ENCODE data around the gene STAG2.
A peak's percentile ranks its signal among the peaks of the same experiment; 100 is the strongest.

The STAG2 gene

GRCh38 chrX:123959281-123960063 lies 2.0 kb upstream of the STAG2 start:
- Histone ChIP-seq H3K27ac (ENCODE audit: low read length) (peak overlapping the region; percentile 92), H3K36me3 (ENCODE audit: control insufficient read depth in 2 of 2, insufficient read depth in 2 of 2, low read length in 2 of 2) (no peaks in the 10 kb centered on the region), H3K9me3 (ENCODE audit: control insufficient read depth in 2 of 2, low read length in 2 of 2) (no peaks in the 10 kb centered on the region), H3K9ac (ENCODE audit: low read length in 2 of 2) (peak overlapping the region; percentile 75 to 83), H3K4me3 (ENCODE audit: low read length in 2 of 2) (peak overlapping the region; percentile 61 to 78), H3K27me3 (ENCODE audit: control insufficient read depth in 1 of 2, insufficient read depth in 2 of 2, low read length in 2 of 2) (no peaks in the 10 kb centered on the region), H3K4me1 (ENCODE audit: control insufficient read depth, insufficient read depth, low read length) (no peaks in the 10 kb centered on the region)

- Histone ChIP-seq H3K4me1 (ENCODE audit: control insufficient read depth, insufficient read depth, low read length) (no peaks in the 10 kb centered on the region), H3K4me3 (ENCODE audit: low read length in 2 of 2) (peak overlapping the region; percentile 77 to 81), H3K27me3 (ENCODE audit: control insufficient read depth in 1 of 2, insufficient read depth in 2 of 2, low read length in 2 of 2) (no peaks in the 10 kb centered on the region), H3K36me3 (ENCODE audit: control insufficient read depth in 2 of 2, insufficient read depth in 2 of 2, low read length in 2 of 2) (no peaks in the 10 kb centered on the region), H3K27ac (ENCODE audit: low read length) (peak overlapping the region; percentile 96), H3K9me3 (ENCODE audit: control insufficient read depth in 2 of 2, low read length in 2 of 2) (no peaks in the 10 kb centered on the region), H3K9ac (ENCODE audit: low read length in 2 of 2) (peak overlapping the region; percentile 95 to 98)
These were observed 594 bp upstream of the STAG2 start for GRCh38 chrX:123960956-123961267.

GRCh38 chrX:123962006-123962467 lies 531 bp downstream of the STAG2 start:
- Histone ChIP-seq H3K4me1 (ENCODE audit: control insufficient read depth, insufficient read depth, low read length) (no peaks in the 10 kb centered on the region), H3K27ac (ENCODE audit: low read length) (peak overlapping the region; percentile 96), H3K36me3 (ENCODE audit: control insufficient read depth in 2 of 2, insufficient read depth in 2 of 2, low read length in 2 of 2) (no peaks in the 10 kb centered on the region), H3K27me3 (ENCODE audit: control insufficient read depth in 1 of 2, insufficient read depth in 2 of 2, low read length in 2 of 2) (no peaks in the 10 kb centered on the region), H3K9ac (ENCODE audit: low read length in 2 of 2) (peak overlapping the region; percentile 86 to 98), H3K4me3 (ENCODE audit: low read length in 2 of 2) (peak overlapping the region; percentile 77 to 81), H3K9me3 (ENCODE audit: control insufficient read depth in 2 of 2, low read length in 2 of 2) (no peaks in the 10 kb centered on the region)

- H3K36me3 ChIP-seq (ENCODE audit: control insufficient read depth in 2 of 2, insufficient read depth in 2 of 2, low read length in 2 of 2), result no peaks in the 10 kb centered on the region
- no peaks in the 10 kb centered on the region for H3K9me3 ChIP-seq (ENCODE audit: control insufficient read depth in 2 of 2, low read length in 2 of 2)
- peak overlapping the region; percentile 86 to 98 for H3K9ac ChIP-seq (ENCODE audit: low read length in 2 of 2)
- peak overlapping the region; percentile 96 for H3K27ac ChIP-seq (ENCODE audit: low read length)
- peak overlapping the region; percentile 77 to 81 for H3K4me3 ChIP-seq (ENCODE audit: low read length in 2 of 2)
- no peaks in the 10 kb centered on the region for H3K27me3 ChIP-seq (ENCODE audit: control insufficient read depth in 1 of 2, insufficient read depth in 2 of 2, low read length in 2 of 2)
- no peaks in the 10 kb centered on the region for H3K4me1 ChIP-seq (ENCODE audit: control insufficient read depth, insufficient read depth, low read length)
These were observed 1.4 kb downstream of the STAG2 start for GRCh38 chrX:123962794-123963373.

DNA sequence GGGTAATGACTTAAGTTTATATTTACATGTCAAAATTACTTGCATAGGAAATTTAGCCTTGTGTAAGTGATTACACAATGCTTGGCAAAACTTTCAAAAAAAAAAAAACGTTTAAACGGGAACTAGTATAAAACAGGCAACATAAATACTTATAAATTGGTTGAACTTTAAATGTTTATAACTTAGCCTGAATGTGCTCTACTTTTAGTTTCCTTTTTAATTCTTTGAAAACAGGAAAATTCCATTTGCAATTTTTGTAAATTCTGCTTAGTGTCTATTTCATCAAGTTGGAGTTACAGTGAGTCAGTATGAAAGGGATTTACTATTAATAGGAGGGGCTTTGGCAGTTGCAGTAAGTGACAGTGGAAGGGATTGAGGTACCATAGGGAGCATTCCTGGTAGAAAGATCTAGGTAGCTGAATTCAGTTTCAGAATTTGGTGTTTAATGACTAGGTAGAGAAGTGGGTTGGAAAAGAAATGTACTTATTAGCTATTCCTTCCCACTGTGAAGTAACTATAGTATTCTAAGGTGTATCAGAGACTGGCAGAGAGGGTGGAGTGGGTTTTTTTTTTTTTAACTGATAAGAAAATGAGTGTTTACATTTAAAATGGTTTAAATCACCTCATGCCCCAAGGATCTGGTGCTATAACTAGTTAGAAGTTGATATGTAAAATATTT lies 2.8 kb downstream of the STAG2 start:
- H3K9ac ChIP-seq (ENCODE audit: low read length in 2 of 2), result peak overlapping the region in 1 of 2 donors; percentile 22

GRCh38 chrX:123965712-123966111 lies 4.2 kb downstream of the STAG2 start:
- no peaks in the 10 kb centered on the region for H3K9me3 ChIP-seq (ENCODE audit: control insufficient read depth in 2 of 2, low read length in 2 of 2)
- H3K4me3 ChIP-seq (ENCODE audit: low read length in 2 of 2), result no peak overlapping the region
- H3K9ac ChIP-seq (ENCODE audit: low read length in 2 of 2), result no peak overlapping the region
- no peak overlapping the region for H3K27ac ChIP-seq (ENCODE audit: low read length)
- H3K36me3 ChIP-seq (ENCODE audit: control insufficient read depth in 2 of 2, insufficient read depth in 2 of 2, low read length in 2 of 2), result no peaks in the 10 kb centered on the region
- no peaks in the 10 kb centered on the region for H3K4me1 ChIP-seq (ENCODE audit: control insufficient read depth, insufficient read depth, low read length)
- H3K27me3 ChIP-seq (ENCODE audit: control insufficient read depth in 1 of 2, insufficient read depth in 2 of 2, low read length in 2 of 2), result no peaks in the 10 kb centered on the region

More for the DNA sequence above, 2.8 kb downstream of the STAG2 start:
- Histone ChIP-seq H3K4me1 (ENCODE audit: control insufficient read depth, insufficient read depth, low read length) (no peaks in the 10 kb centered on the region), H3K9me3 (ENCODE audit: control insufficient read depth in 2 of 2, low read length in 2 of 2) (no peaks in the 10 kb centered on the region), H3K27me3 (ENCODE audit: control insufficient read depth in 1 of 2, insufficient read depth in 2 of 2, low read length in 2 of 2) (no peaks in the 10 kb centered on the region), H3K36me3 (ENCODE audit: control insufficient read depth in 2 of 2, insufficient read depth in 2 of 2, low read length in 2 of 2) (no peaks in the 10 kb centered on the region), H3K4me3 (ENCODE audit: low read length in 2 of 2) (peak overlapping the region; percentile 73 to 81), H3K27ac (ENCODE audit: low read length) (peak overlapping the region; percentile 55)

DNA sequence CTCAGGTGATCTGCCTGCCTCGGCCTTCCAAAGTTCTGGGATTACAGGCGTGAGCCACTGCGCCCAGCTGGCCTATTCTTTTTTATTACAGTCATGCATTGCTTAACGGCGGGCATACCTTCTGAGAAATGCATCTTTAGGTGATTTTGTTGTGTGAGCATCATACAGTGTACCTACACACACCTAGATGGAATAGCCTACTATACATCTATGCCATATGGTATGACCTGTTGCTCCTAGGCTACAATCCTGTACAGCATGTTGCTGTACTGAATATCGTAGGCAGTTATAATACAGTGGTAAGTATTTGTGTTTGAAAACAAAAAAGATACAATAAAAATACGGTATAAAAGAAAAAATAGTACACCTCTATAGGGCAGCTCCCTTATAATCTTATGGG lies 6.0 kb downstream of the STAG2 start:
- Histone ChIP-seq H3K4me1 (ENCODE audit: control insufficient read depth, insufficient read depth, low read length) (no peaks in the 10 kb centered on the region), H3K9ac (ENCODE audit: low read length in 2 of 2) (no peak overlapping the region), H3K27ac (ENCODE audit: low read length) (no peak overlapping the region), H3K27me3 (ENCODE audit: control insufficient read depth in 1 of 2, insufficient read depth in 2 of 2, low read length in 2 of 2) (no peaks in the 10 kb centered on the region), H3K36me3 (ENCODE audit: control insufficient read depth in 2 of 2, insufficient read depth in 2 of 2, low read length in 2 of 2) (no peaks in the 10 kb centered on the region), H3K9me3 (ENCODE audit: control insufficient read depth in 2 of 2, low read length in 2 of 2) (no peaks in the 10 kb centered on the region), H3K4me3 (ENCODE audit: low read length in 2 of 2) (no peak overlapping the region)

DNA sequence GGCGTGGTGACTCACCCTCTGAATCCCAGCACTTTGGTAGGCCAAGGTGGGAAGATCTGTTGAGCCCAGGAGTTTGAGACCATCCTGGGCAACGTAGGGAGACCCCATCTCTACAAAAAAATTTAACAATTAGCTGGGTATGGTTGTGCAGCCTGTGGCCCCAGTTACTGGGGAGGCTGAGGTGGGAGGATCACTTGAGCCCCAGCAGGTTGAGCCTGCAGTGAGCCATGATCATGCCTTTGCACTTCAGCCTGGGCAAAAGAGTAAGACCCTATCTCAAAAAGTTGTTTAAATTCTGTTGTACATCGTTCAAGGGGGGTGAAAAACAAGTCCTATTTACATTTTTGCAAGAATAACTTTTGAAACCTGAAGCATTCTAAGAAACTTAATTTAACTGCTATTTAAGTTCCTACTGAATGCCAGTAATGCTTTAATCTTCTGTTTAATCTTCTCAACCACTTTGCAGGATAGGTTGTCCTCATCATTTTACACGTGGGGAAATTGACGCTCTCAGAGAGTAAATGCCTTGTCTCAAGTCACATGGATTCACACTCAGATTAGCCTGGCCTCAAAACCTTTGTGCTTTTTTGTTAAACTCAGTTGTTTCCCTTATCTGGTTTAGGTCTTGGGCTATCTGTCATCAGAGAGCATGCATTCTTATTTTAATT lies 7.0 kb downstream of the STAG2 start:
- Histone ChIP-seq H3K4me1 (ENCODE audit: control insufficient read depth, insufficient read depth, low read length) (no peaks in the 10 kb centered on the region), H3K9ac (ENCODE audit: low read length in 2 of 2) (no peak overlapping the region), H3K27me3 (ENCODE audit: control insufficient read depth in 1 of 2, insufficient read depth in 2 of 2, low read length in 2 of 2) (no peaks in the 10 kb centered on the region), H3K27ac (ENCODE audit: low read length) (no peak overlapping the region), H3K4me3 (ENCODE audit: low read length in 2 of 2) (no peak overlapping the region), H3K9me3 (ENCODE audit: control insufficient read depth in 2 of 2, low read length in 2 of 2) (no peaks in the 10 kb centered on the region), H3K36me3 (ENCODE audit: control insufficient read depth in 2 of 2, insufficient read depth in 2 of 2, low read length in 2 of 2) (no peaks in the 10 kb centered on the region)

DNA sequence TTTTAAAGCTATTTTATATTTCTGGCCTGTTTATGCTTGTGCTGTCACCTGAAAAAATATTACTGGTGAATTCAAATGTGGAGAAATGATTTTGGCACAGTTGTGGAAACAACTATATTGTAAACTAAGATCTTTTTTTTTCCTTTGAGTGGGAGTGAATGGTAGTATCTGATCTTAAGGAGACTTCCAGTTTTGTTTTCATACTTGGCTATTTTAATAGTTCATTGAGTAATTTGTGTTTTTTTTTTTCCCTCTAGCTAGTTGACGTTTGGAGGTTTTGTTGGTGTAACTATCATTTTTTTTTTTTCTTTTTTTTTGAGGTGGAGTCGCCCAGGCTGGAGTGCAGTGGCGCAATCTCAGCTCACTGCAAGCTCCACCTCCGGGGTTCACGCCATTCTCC lies 10.5 kb downstream of the STAG2 start:
- Histone ChIP-seq H3K9me3 (ENCODE audit: control insufficient read depth in 2 of 2, low read length in 2 of 2) (no peaks in the 10 kb centered on the region), H3K36me3 (ENCODE audit: control insufficient read depth in 2 of 2, insufficient read depth in 2 of 2, low read length in 2 of 2) (no peaks in the 10 kb centered on the region), H3K4me3 (ENCODE audit: low read length in 2 of 2) (no peak overlapping the region), H3K4me1 (ENCODE audit: control insufficient read depth, insufficient read depth, low read length) (peaks cover 3% of the 10 kb centered on the region), H3K27ac (ENCODE audit: low read length) (no peak overlapping the region), H3K27me3 (ENCODE audit: control insufficient read depth in 1 of 2, insufficient read depth in 2 of 2, low read length in 2 of 2) (no peaks in the 10 kb centered on the region), H3K9ac (ENCODE audit: low read length in 2 of 2) (no peak overlapping the region)

- Histone ChIP-seq H3K9ac (ENCODE audit: low read length in 2 of 2) (no peak overlapping the region), H3K4me3 (ENCODE audit: low read length in 2 of 2) (no peak overlapping the region), H3K27ac (ENCODE audit: low read length) (no peak overlapping the region), H3K36me3 (ENCODE audit: control insufficient read depth in 2 of 2, insufficient read depth in 2 of 2, low read length in 2 of 2) (no peaks in the 10 kb centered on the region), H3K4me1 (ENCODE audit: control insufficient read depth, insufficient read depth, low read length) (peaks cover 3% of the 10 kb centered on the region), H3K27me3 (ENCODE audit: control insufficient read depth in 1 of 2, insufficient read depth in 2 of 2, low read length in 2 of 2) (no peaks in the 10 kb centered on the region), H3K9me3 (ENCODE audit: control insufficient read depth in 2 of 2, low read length in 2 of 2) (no peaks in the 10 kb centered on the region)
These were observed 12.4 kb downstream of the STAG2 start for GRCh38 chrX:123973921-123974320.
